ENCODE results near the gene ZFP36L1. TPM values are rescaled to one million over a fixed set of nuclear protein-coding genes. Genes with fewer than 3 reads are reported as not detected.

Gene ZFP36L1
- total and polyA plus RNA-seq, 2 of the 13 experiments (the other 11 are each of a cell fraction or from before 2014, with no cell fraction given) = 7.4 to 10.2 TPM

- TF ChIP-seq MAZ (IDR thresholded peaks at IDR 0.05; ENCODE audit: borderline replicate concordance, low read depth, low read length) (no peak), MAZ (CRISPR knock-in tag; IDR thresholded peaks at IDR 0.05; ENCODE audit: low read depth) (peak; percentile 46; the same call in 1 of the 2 replicates), ZNF713 (CRISPR knock-in tag; IDR thresholded peaks at IDR 0.05) (0 out of 2 replicates have a peak, but pooled peaks have one; percentile 29), BCL6 (CRISPR knock-in tag; IDR thresholded peaks at IDR 0.05) (peak; percentile 83), KAT2B (IDR thresholded peaks at IDR 0.05; ENCODE audit: borderline replicate concordance, low read depth, low read length) (peak; percentile 60; the same call in 1 of the 2 replicates), AHR (CRISPR knock-in tag; IDR thresholded peaks at IDR 0.05) (peak; percentile 22; the same call in 1 of the 2 replicates), ZNF562 (CRISPR knock-in tag; IDR thresholded peaks at IDR 0.05; ENCODE audit: borderline replicate concordance) (no peak), ZNF564 (CRISPR knock-in tag; IDR thresholded peaks at IDR 0.05) (0 out of 2 replicates have a peak, but pooled peaks have one; percentile 22), ZNF746 (CRISPR knock-in tag; IDR thresholded peaks at IDR 0.05) (peak; percentile 92), TSC22D2 (CRISPR knock-in tag; IDR thresholded peaks at IDR 0.05; ENCODE audit: borderline replicate concordance) (no peak), NBN (conservative IDR thresholded peaks at IDR 0.05) (no peak), TCF7 (IDR thresholded peaks at IDR 0.05; ENCODE audit: low read depth) (peak; percentile 26; the same call in 1 of the 2 replicates), NFIB (CRISPR knock-in tag; IDR thresholded peaks at IDR 0.05; ENCODE audit: borderline replicate concordance) (no peak), DPF2 (CRISPR knock-in tag; IDR thresholded peaks at IDR 0.05; ENCODE audit: borderline replicate concordance, low read depth) (peak; percentile 56)
- TF ChIP-seq, protein P1, sequence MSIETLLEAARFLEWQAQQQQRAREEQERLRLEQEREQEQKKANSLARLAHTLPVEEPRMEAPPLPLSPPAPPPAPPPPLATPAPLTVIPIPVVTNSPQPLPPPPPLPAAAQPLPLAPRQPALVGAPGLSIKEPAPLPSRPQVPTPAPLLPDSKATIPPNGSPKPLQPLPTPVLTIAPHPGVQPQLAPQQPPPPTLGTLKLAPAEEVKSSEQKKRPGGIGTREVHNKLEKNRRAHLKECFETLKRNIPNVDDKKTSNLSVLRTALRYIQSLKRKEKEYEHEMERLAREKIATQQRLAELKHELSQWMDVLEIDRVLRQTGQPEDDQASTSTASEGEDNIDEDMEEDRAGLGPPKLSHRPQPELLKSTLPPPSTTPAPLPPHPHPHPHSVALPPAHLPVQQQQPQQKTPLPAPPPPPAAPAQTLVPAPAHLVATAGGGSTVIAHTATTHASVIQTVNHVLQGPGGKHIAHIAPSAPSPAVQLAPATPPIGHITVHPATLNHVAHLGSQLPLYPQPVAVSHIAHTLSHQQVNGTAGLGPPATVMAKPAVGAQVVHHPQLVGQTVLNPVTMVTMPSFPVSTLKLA (IDR thresholded peaks at IDR 0.05) = no peak
- TF ChIP-seq, protein P2, sequence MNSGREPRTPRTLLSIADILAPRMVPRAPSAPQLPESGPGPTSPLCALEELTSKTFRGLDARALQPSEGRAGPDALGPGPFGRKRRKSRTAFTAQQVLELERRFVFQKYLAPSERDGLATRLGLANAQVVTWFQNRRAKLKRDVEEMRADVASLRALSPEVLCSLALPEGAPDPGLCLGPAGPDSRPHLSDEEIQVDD (CRISPR knock-in tag; IDR thresholded peaks at IDR 0.05; ENCODE audit: borderline replicate concordance) = no peak
- TF ChIP-seq, protein P3, sequence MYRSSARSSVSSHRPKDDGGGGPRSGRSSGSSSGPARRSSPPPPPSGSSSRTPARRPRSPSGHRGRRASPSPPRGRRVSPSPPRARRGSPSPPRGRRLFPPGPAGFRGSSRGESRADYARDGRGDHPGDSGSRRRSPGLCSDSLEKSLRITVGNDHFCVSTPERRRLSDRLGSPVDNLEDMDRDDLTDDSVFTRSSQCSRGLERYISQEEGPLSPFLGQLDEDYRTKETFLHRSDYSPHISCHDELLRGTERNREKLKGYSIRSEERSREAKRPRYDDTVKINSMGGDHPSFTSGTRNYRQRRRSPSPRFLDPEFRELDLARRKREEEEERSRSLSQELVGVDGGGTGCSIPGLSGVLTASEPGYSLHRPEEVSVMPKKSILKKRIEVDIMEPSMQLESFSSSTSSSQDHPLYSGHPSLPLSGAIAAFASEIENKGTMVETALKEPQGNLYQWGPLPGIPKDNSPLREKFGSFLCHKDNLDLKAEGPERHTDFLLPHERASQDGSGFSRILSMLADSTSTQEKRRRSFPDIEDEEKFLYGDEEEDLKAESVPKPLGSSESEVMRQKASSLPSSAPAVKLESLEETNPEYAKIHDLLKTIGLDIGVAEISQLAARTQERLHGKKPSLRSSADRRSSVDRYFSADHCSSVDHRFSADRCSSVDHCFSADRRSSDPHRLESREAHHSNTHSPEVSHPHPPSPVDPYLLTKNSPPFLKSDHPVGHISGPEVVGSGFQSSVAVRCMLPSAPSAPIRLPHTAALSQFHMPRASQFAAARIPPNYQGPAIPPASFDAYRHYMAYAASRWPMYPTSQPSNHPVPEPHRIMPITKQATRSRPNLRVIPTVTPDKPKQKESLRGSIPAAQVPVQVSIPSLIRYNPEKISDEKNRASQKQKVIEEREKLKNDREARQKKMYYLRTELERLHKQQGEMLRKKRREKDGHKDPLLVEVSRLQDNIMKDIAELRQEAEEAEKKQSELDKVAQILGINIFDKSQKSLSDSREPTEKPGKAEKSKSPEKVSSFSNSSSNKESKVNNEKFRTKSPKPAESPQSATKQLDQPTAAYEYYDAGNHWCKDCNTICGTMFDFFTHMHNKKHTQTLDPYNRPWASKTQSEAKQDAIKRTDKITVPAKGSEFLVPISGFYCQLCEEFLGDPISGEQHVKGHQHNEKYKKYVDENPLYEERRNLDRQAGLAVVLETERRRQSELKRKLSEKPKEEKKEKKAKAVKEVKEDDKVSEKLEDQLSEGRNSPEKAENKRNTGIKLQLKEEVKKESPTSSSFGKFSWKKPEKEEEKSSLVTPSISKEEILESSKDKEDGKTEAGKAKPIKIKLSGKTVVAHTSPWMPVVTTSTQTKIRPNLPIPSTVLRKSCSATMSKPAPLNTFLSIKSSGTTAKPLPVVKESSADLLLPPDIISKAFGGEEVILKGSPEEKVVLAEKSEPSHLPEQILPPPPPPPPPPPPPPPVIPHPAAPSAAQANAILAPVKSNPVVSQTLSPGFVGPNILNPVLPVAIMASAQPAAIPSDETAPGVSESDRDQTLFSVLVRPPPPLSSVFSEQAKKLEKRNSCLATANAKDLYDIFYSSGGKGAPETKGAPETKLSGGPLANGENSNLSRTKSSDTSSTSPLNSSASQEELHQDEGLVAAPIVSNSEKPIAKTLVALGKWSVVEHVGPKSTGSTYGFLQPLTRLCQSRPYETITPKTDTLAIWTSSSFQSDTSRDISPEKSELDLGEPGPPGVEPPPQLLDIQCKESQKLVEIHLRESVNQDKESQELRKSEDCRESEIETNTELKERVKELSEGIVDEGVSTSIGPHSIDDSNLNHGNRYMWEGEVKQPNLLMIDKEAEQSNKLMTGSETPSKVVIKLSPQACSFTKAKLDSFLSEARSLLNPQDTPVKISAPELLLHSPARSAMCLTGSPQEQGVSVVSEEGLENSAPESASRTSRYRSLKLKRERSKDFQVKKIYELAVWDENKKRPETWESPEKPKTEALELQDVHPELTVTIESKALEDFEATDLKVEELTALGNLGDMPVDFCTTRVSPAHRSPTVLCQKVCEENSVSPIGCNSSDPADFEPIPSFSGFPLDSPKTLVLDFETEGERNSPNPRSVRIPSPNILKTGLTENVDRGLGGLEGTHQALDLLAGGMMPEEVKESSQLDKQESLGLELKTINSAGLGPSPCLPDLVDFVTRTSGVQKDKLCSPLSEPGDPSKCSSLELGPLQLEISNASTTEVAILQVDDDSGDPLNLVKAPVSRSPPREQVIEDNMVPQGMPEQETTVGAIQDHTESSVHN (CRISPR knock-in tag; IDR thresholded peaks at IDR 0.05) = no peak
- TF ChIP-seq, protein P4, sequence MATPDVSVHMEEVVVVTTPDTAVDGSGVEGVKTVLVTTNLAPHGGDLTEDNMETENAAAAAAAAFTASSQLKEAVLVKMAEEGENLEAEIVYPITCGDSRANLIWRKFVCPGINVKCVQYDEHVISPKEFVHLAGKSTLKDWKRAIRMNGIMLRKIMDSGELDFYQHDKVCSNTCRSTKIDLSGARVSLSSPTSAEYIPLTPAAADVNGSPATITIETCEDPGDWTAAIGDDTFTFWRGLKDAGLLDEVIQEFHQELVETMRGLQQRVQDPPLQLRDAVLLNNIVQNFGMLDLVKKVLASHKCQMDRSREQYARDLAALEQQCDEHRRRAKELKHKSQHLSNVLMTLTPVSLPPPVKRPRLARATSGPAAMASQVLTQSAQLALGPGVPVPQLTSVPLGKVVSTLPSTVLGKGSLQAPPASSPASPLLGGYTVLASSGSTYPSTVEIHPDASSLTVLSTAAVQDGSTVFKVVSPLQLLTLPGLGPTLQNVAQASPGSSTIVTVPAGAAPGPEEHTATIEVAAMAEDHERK (CRISPR knock-in tag; IDR thresholded peaks at IDR 0.05; ENCODE audit: low read depth) = no peak
Observed at GRCh38 chr14:68823434-68824206, 30.8 kb upstream of the ZFP36L1 start (continued).

Measured in HepG2 (cell line).